BE2C (cell line): ENCODE data around the gene KICS2.
A peak's percentile ranks its signal among the peaks of the same experiment; 100 is the strongest.
"Not testable (repeated sequence)": the region's sequence is repeated elsewhere in the genome, so short reads cannot be mapped to it uniquely, and the experiment has no call there.

Experiments
- DNase-seq: peaks from one replicate; pipeline ENCODE4 v3.0.0-alpha.2; 2020
- H3K27me3 ChIP-seq: fragments of 250-450 bp; sonication (Bioruptor Pico); 2 replicates; pipeline ENCODE4 v1.5.1; 2020; ENCODE audit warnings: mild to moderate bottlenecking
- H3K36me3 ChIP-seq: fragments of 250-450 bp; sonication (Bioruptor Pico); 2 replicates; pipeline ENCODE4 v1.5.1; 2020; ENCODE audit warnings: mild to moderate bottlenecking
- H3K4me1 ChIP-seq: fragments of 250-450 bp; sonication (Bioruptor Pico); 2 replicates; pipeline ENCODE4 v1.5.1; 2020
- H3K4me3 ChIP-seq: 2 replicates; pipeline ENCODE4 v1.5.1; 2011; ENCODE audit warnings: low read depth, low read length
- H3K9me3 ChIP-seq: fragments of 250-450 bp; sonication (Bioruptor Pico); 2 replicates; pipeline ENCODE4 v1.5.1; 2020
- TF ChIP-seq, protein P1 (sequence below): IDR thresholded peaks from 2 replicates; pipeline ENCODE4 v1.5.1; 2012; ENCODE audit warnings: mild to moderate bottlenecking, low read depth, low read length

The KICS2 gene

DNA sequence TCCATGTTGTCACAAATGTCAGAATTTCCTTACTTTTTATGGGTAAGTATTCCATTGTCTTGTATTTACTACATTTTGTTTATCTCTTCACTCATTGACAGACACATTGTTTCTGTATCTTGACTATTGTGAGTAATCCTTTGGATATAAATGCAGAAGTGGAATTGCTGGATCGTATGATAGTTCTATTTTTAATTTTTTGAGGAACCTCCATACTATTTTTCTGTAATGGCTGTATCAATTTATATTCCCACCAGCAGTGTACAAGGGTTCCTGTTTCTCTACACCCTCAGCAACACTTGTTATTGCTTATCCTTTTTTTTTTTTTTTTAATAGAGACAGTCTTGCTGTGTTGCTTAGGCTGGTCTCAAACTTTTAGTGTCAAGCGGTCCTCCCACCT, 3.5 kb upstream of the KICS2 start:
- TF ChIP-seq, protein P1, sequence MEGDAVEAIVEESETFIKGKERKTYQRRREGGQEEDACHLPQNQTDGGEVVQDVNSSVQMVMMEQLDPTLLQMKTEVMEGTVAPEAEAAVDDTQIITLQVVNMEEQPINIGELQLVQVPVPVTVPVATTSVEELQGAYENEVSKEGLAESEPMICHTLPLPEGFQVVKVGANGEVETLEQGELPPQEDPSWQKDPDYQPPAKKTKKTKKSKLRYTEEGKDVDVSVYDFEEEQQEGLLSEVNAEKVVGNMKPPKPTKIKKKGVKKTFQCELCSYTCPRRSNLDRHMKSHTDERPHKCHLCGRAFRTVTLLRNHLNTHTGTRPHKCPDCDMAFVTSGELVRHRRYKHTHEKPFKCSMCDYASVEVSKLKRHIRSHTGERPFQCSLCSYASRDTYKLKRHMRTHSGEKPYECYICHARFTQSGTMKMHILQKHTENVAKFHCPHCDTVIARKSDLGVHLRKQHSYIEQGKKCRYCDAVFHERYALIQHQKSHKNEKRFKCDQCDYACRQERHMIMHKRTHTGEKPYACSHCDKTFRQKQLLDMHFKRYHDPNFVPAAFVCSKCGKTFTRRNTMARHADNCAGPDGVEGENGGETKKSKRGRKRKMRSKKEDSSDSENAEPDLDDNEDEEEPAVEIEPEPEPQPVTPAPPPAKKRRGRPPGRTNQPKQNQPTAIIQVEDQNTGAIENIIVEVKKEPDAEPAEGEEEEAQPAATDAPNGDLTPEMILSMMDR = no peak
- H3K9me3 ChIP-seq = no peaks in the 10 kb centered on the region
- H3K36me3 ChIP-seq = no peaks in the 10 kb centered on the region
- no peak overlapping the region for H3K4me3 ChIP-seq
- DNase-seq = no peak
- no peaks in the 10 kb centered on the region for H3K27me3 ChIP-seq
- no peaks in the 10 kb centered on the region for H3K4me1 ChIP-seq

DNA sequence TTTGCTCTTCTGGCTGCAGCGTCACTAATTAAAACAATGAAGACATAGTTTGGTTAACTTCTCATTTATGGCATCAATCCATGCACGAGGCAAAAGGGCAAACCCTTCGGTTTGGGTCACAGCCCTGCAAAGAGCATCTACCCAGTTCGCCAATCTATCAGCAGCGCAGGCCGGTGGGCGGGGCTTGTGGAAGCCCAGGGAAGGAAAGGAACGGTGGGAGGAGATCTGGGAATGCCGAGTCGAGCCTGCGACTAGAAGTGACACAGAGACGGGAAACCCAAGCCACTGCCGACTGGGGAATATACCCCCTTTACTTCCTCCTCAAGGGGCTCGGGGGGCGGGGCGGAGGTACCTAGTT, 466 bp downstream of the KICS2 start:
- Histone ChIP-seq H3K4me3 (peak overlapping the region; percentile 89), H3K4me1 (no peaks in the 10 kb centered on the region), H3K27me3 (no peaks in the 10 kb centered on the region), H3K36me3 (no peaks in the 10 kb centered on the region), H3K9me3 (no peaks in the 10 kb centered on the region)
- peak; percentile 93 for DNase-seq
- TF ChIP-seq, protein P1 = no peak

DNA sequence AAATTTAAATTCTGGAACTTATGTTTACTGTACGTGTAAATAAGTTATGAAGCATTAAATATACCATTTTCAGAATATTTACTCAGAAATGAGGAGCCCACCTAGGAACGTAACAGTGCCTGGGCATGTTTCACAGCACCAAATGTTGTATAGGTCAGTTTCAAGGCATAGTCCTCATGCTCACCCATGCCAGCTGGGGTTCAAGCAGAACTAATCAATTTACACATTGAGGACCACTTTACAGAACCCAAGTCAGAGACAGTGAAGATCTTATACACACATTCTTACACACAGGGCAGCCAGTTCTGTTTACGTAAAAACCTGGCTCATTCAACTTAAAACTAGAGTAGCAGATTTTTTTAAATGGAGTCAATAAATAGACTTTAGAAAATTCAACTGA, 2.0 kb downstream of the KICS2 start:
- H3K9me3 ChIP-seq = no peaks in the 10 kb centered on the region
- no peak for DNase-seq
- H3K4me3 ChIP-seq = no peak overlapping the region
- TF ChIP-seq, protein P1 = no peak
- no peaks in the 10 kb centered on the region for H3K27me3 ChIP-seq
- no peaks in the 10 kb centered on the region for H3K4me1 ChIP-seq
- H3K36me3 ChIP-seq = no peaks in the 10 kb centered on the region

DNA sequence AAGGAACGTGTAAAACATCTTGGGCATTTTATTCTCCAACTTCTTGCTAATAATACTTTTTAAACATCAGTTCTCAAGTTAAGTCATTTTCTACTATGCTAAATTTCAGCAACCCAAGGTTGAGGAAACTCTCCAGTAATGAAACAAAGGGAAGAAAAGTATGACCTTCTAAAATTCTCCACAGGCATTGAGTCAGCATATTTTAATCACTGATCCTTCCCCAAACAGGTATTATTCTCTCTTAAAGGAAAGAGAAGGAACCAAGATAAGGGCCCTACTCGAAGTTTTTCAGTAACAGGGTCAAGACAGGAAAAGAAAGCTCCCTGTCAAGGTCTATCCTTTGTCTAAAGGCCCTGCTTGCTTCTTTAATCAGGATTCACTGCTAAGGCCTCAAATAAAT, 3.0 kb downstream of the KICS2 start:
- no peaks in the 10 kb centered on the region for H3K27me3 ChIP-seq
- no peaks in the 10 kb centered on the region for H3K4me1 ChIP-seq
- no peak overlapping the region for H3K4me3 ChIP-seq
- TF ChIP-seq, protein P1 = no peak
- no peaks in the 10 kb centered on the region for H3K36me3 ChIP-seq
- DNase-seq = no peak
- no peaks in the 10 kb centered on the region for H3K9me3 ChIP-seq

DNA sequence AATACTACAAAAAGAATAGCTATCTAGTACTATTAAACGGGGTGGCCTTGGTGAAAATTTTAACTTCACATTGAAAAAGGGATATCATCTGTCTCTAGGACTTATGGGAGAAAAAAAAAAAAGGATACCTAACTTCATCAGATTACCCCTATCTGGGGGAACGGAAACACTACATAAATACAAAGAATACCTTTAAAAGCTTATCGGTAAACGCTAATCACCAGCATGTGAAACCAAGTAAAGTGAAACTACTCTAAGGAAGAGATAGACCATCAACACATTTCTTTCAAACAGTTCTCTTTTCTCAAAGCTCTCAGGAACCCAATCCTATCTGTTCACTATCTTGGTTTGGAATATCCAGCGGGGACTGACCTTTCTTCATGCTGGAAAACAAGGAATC, 3.5 kb downstream of the KICS2 start:
- no peak overlapping the region for H3K4me3 ChIP-seq
- no peaks in the 10 kb centered on the region for H3K27me3 ChIP-seq
- no peaks in the 10 kb centered on the region for H3K9me3 ChIP-seq
- TF ChIP-seq, protein P1 = no peak
- no peaks in the 10 kb centered on the region for H3K4me1 ChIP-seq
- H3K36me3 ChIP-seq = no peaks in the 10 kb centered on the region
- no peak for DNase-seq

DNA sequence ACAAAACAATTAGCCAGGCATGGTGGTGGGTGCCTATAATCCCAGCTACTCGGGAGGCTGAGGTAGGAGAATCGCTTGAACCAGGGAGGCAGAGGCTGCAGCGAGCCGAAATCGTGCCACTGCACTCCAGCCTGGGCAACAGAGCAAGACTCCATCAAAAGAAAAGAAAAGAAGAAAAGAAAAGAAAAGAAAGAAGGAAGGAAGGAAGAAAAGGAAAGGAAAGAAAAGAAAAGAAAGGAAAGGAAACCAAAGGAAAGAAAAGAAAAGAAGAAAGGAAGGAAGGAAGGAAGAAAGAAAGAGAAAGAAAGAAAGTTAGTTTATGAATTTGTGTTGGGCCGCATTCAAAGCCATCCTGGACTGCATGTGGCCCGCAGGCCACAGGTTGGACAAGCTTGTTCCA, 4.5 kb downstream of the KICS2 start:
- not testable (repeated sequence) for H3K36me3 ChIP-seq, H3K27me3 ChIP-seq, DNase-seq

DNA sequence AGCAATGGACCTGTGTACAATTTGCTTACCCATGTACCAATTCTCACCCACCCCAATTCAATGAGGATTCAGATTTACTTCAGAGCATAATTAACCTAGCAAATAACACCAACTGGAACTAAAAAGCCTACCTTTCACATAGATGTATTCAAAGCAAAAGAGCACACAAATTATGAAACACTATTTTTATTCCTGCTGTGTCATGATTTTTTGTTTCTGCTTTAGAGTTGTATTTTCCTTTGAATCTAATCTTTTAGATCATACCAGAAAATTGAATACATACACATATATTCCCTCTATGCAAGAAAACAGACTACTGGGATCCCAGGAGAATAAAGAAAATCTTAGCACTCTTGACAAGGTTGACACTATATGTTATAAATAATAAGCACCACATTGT, 5.9 kb downstream of the KICS2 start:
- Histone ChIP-seq H3K4me3 (no peak overlapping the region), H3K36me3 (peaks cover 4% of the 10 kb centered on the region; the same call in 1 of the 2 replicates), H3K27me3 (no peaks in the 10 kb centered on the region), H3K9me3 (peaks cover 3% of the 10 kb centered on the region; the same call in 1 of the 2 replicates), H3K4me1 (no peaks in the 10 kb centered on the region)
- TF ChIP-seq, protein P1 = no peak
- DNase-seq = no peak

More for the DNA sequence above, 4.5 kb downstream of the KICS2 start:
- H3K4me1 ChIP-seq, H3K4me3 ChIP-seq, H3K9me3 ChIP-seq: not testable (repeated sequence)
